Astrocyte of the spinal cord (primary cell): ENCODE data around the gene HOXA4.

Experiments
- DNase-seq: peaks from one replicate; pipeline ENCODE4 v3.0.0; 2011; ENCODE audit warnings: low read depth, low spot score
- H3K4me3 ChIP-seq: 2 replicates; pipeline ENCODE4 v1.5.1; 2011; ENCODE audit warnings: low read depth, mild to moderate bottlenecking, low read length, moderate library complexity
- CTCF ChIP-seq: IDR thresholded peaks from 2 replicates; pipeline ENCODE4 v1.5.1; 2012; ENCODE audit warnings: low read depth, mild to moderate bottlenecking, low read length, inconsistent platforms
- in situ Hi-C: cut with HindIII; loops from 2 replicates; pipeline ENCODE4 v1.10.0; 2017; ENCODE audit warnings: low sequenced_read_pairs

HOXA4 gene

DNA sequence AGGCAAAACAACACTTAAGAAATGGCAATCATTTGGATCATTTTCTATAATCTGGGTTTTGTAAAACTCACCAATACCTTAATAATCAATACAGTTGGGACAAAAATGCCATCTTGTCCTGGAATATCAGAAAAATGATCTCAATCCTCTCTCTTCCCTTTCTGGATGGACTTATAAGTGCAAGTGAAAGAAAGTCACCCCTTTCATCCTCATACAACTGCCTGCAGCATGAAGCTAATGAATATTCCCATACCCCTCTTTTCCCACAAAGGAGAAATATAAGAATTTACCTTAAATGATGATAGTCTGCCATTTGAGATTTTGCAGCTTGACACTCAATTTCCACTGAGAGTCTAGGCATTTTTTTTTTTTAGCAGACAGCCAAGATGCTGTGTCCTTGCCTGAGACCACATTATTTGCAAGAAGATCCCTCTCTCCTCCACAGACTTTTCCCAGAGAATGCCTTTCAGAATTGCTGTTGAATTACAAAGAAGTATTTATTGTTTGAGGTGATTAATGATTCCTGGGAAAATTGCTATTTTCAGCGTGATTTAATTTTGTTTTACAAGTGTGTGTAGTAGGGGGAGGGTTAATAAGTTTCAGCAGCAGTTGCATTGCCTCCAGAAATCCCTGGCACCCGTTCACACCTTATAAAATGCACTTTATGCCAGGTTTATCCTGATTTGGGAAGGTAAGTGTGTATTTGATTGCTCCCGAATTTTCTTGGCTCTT, 3.8 kb downstream of the HOXA4 start:
- TF ChIP-seq CTCF, result no peak
- no peak overlapping the region for H3K4me3 ChIP-seq
- in situ Hi-C loops, result loop anchor here (10.0 kb wide), 1 partner anchor 272 kb away; no protein-coding TSS in a partner anchor
- no peak for DNase-seq

- DNase-seq, result no peak
- H3K4me3 ChIP-seq, result no peak overlapping the region
- in situ Hi-C loops, result loop anchor here (10.0 kb wide), 1 partner anchor 271 kb away; no protein-coding TSS in a partner anchor
- TF ChIP-seq CTCF, result no peak
Measured at GRCh38 chr7:27125986-27126394, 4.6 kb downstream of the HOXA4 start.

DNA sequence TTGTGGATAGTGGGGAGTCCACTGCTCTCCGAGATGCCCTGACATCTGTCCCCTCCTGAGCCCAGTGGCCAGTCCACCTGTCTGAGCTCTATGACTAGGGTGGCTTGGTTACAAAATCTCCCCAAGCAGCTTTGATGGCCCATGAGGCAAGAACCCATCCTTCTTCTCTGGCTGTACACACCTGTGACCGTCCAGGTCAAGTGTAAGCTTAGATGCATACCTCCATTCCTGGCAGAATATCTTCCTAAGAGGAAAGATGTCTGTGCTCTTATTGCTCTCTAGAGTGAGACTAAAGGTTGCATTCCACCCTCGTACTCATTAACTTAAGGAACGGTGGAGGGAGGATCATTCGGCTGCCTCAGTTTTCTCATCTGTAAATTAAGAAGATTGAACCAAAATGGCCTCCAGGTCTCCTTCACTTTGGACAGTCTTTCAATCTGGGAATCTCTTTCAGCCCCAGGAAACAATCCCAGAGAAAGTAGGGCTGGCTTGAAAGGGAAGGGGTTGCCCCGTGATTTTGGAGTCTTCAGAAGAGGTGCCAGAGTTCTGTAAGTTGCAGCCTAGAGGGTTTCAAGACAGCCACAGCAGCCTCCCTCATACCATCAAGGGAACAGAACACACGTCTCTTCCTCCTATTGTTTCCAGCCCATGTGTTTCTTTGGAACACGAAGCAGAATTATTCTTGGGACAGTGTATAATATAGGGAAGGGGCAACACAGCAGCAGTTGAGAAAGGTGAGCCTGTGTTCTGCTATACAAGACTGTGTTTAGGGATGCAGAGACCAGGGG, 5.5 kb downstream of the HOXA4 start:
- no peak for TF ChIP-seq CTCF
- no peak for DNase-seq
- H3K4me3 ChIP-seq, result no peak overlapping the region
- in situ Hi-C loops, result loop anchor here (10.0 kb wide), 1 partner anchor 270 kb away; no protein-coding TSS in a partner anchor

DNA sequence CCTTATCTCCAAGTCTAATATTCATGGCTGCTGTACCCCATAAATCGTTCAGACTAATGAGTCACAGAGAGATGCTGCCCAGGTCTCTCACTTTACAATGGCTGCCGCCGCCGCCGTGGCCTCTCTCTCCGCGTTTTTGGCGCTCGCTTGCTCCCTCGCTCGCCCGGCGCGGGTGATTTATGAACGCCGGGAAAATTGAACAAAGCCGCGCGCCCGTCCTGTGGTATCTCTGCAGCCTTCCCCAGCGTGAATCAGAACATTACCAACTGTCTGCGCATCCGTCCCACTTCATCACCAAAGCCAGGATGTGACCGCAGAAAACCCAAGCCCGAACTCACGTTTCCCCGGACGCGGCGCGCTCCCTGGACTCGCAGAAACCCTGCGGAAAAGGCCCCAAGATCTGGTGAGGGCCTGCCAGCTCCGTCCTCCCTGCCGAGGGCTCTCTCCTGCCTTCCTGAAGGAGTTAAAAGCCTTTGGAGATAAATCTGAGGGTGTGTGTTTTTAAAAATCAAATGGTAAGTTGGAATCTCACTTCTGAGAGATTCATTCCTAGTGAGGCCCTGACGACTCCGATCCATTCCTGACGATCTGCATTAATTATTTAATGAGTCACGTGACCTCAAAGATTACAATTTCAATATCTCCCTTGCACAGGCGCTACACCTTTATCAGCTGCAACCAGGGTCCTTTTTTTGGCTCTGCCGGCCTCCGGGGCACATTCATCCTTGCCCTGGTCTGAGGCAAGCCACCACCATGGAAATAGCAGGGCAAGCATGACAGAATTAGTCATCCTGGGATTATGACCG, 6.3 kb downstream of the HOXA4 start:
- H3K4me3 ChIP-seq, result peak overlapping the region; percentile 64
- peak; percentile 99 for DNase-seq
- in situ Hi-C loops, result loop anchor here (10.0 kb wide), 1 partner anchor 269 kb away; no protein-coding TSS in a partner anchor
- TF ChIP-seq CTCF, result no peak

GRCh38 chr7:27123477-27124053, 7.0 kb downstream of the HOXA4 start:
- no peak for DNase-seq
- peak overlapping the region; percentile 64 for H3K4me3 ChIP-seq
- in situ Hi-C loops, result loop anchor here (10.0 kb wide), 1 partner anchor 269 kb away; no protein-coding TSS in a partner anchor
- TF ChIP-seq CTCF, result no peak

DNA sequence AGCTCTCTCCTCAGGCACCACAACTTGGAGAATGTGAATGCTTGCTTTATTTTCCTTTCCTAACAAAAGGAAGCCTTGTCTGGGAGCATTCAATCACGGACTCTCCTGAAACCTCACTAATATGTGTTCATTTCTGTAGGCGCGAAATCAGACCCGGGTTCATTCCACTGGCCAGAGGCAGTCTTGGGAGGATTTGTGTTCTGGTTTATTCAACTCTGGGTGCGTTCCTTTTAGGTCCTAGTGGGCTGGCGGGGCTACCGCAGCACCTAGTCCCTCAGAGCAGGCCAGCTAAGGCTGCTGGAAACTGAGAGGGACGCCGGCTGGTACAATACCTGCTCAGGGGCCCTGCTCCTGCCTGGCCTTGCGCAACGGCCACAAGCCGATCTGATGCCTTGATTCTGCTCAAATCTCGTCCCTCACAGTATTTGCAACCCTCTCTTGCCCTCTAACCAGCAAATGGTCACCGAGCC, 7.5 kb downstream of the HOXA4 start:
- DNase-seq, result peak; percentile 77
- in situ Hi-C loops, result loop anchor here (10.0 kb wide), 1 partner anchor 268 kb away; no protein-coding TSS in a partner anchor
- peak overlapping the region; percentile 64 for H3K4me3 ChIP-seq
- TF ChIP-seq CTCF, result no peak
